Ovary (tissue), 9 donors: ENCODE measurements around the gene TREM2. TPM values are rescaled to one million over a fixed set of nuclear protein-coding genes. Genes with fewer than 3 reads are reported as not detected.
"Not testable (repeated sequence)": the region's sequence is repeated elsewhere in the genome, so short reads cannot be mapped to it uniquely, and the experiment has no call there.

Experiments
- DNase-seq, 5 donors: peaks; one replicate each; pipeline ENCODE4 v3.0.0-alpha.2; 2019 to 2020
- H3K27ac ChIP-seq, 2 donors: fragments of 200-600 bp; one replicate each; pipeline versions ENCODE4 v1.5.1 to v1.8.0; 2019 to 2022
- H3K27me3 ChIP-seq: fragments of 200-600 bp; one replicate; pipeline ENCODE4 v1.8.0; 2022
- H3K36me3 ChIP-seq: fragments of 200-600 bp; sonication (generic); one replicate; pipeline ENCODE4 v1.5.1; 2019
- H3K4me1 ChIP-seq: one replicate; pipeline ENCODE4 v1.8.1; 2013; ENCODE audit warnings: mild to moderate bottlenecking, moderate library complexity; ENCODE audit not compliant: insufficient read depth
- H3K4me3 ChIP-seq: fragments of 200-600 bp; sonication (generic); one replicate; pipeline ENCODE4 v1.5.1; 2017
- H3K9me3 ChIP-seq, 2 donors: fragments of 200-600 bp in 1 of 2; sonication (generic) in 1 of 2; one replicate each; pipeline versions ENCODE4 v1.5.1 to v1.8.1; 2013 to 2019; ENCODE audit warnings: mild to moderate bottlenecking in 1 of 2, moderate library complexity in 1 of 2
- CTCF ChIP-seq, 3 donors: fragments of 450-650 bp in 2 of 3; fragments of 200-600 bp in 1 of 3; IDR thresholded peaks; one replicate each; pipeline versions ENCODE4 v1.5.1 to v1.8.0; 2016 to 2022; ENCODE audit warnings: antibody characterized with exemption in 3 of 3, mild to moderate bottlenecking in 1 of 3
- EP300 ChIP-seq: sonication (generic); formaldehyde crosslinking; IDR thresholded peaks from one replicate; pipeline ENCODE4 v1.6.1; 2017; ENCODE audit warnings: antibody characterized with exemption
- POLR2A ChIP-seq: fragments of 450-650 bp; IDR thresholded peaks from one replicate; pipeline ENCODE4 v1.6.1; 2017; ENCODE audit warnings: antibody characterized with exemption, mild to moderate bottlenecking, moderate library complexity
- WGBS, 3 donors: extraction: QIAGEN DNeasy Blood & Tissue Kit in 1 of 3; methylation state at CpG; one replicate each; pipeline versions ENCODE4 v1.1.5 to v1.1.7; 2013 to 2017; 5-methylcytosine and 5-hydroxymethylcytosine counted together
- intact Hi-C, 4 donors: fragments of 100-400 bp; cut with DNase I; formaldehyde crosslinking; loops; one replicate each; pipeline versions ENCODE4 v1.11.0 to v1.15.1; 2022 to 2023
- polyA plus RNA-seq, 2 donors: library from polyadenylated mRNA; stranded (reverse); fragments of 200-250 nt in 1 of 2; fragments of 350-450 nt in 1 of 2; fragmentation: Illumina TruSeq in 1 of 2; extraction: RNeasy Lipid Tissue Mini Kit (QIAGEN cat#74804) in 1 of 2; gene quantifications; one replicate each; pipeline ENCODE4 v1.2.3, GENCODE V29; 2013 to 2014
- total RNA-seq, 7 donors: library from RNA; depleted of rRNA in 2 of 7; stranded (reverse); fragments of >200 nt in 2 of 7; fragmentation: NEBNext Ultra II Directional in 3 of 7; extraction: Animal tissue kit (Norgen Biotek cat#: 25700) in 3 of 7; gene quantifications; one replicate each; pipeline versions ENCODE4 v1.1.0 to v1.2.4, GENCODE V29; 2016 to 2023
- donor health status: DM: no; HTN: no; CAD: no; lungs with moderate emphysema.
- donor health status: DM: no; HTN: no; CAD: no.
- donor health status: Bipolar disorder and iron deficiency.
- donor health status: DM: yes; HTN: yes; CAD: no.
- donor health status: DM: no; HTN: no; CAD: no.
- donor health status: DM: yes; HTN: yes; CAD: no.

The TREM2 gene
- total and polyA plus RNA-seq, 9 donors, result 2.6 to 12.4 (median 4.1) TPM

- 88 to 100% (median 92%) methylated on average over 1 of the region's 1 CpG for WGBS, 3 donors
These were observed 40.5 kb downstream of the TREM2 start for GRCh38 chr6:41122373-41122772.

GRCh38 chr6:41120058-41120457 is 42.9 kb downstream of the TREM2 start:
- no peaks in the 10 kb centered on the region for H3K4me1 ChIP-seq
- WGBS, 3 donors, result 91 to 99% (median 97%) methylated on average over 1 of the region's 1 CpG
- no peaks in the 10 kb centered on the region for H3K36me3 ChIP-seq
- DNase-seq, result no peak
- intact Hi-C loops, result no loop called here
- TF ChIP-seq EP300, result no peak
- no peaks in the 10 kb centered on the region for H3K9me3 ChIP-seq
- H3K4me3 ChIP-seq, result no peak overlapping the region
- H3K27ac ChIP-seq, result no peak overlapping the region
- no peaks in the 10 kb centered on the region for H3K27me3 ChIP-seq

More at GRCh38 chr6:41122373-41122772, 40.5 kb downstream of the TREM2 start:
- no peak for DNase-seq
- H3K27ac ChIP-seq, result no peak overlapping the region
- TF ChIP-seq POLR2A, result no peak
- TF ChIP-seq EP300, result no peak
- no peak for TF ChIP-seq CTCF (IDR thresholded peaks at IDR 0.05)
- H3K36me3 ChIP-seq, result no peaks in the 10 kb centered on the region
- H3K9me3 ChIP-seq, result no peaks in the 10 kb centered on the region
- intact Hi-C loops, result no loop called here
- no peaks in the 10 kb centered on the region for H3K27me3 ChIP-seq
- H3K4me3 ChIP-seq, result no peak overlapping the region
- no peaks in the 10 kb centered on the region for H3K4me1 ChIP-seq

- Histone ChIP-seq H3K4me1 (no peaks in the 10 kb centered on the region), H3K27ac (no peak overlapping the region), H3K9me3 (no peaks in the 10 kb centered on the region), H3K4me3 (no peak overlapping the region), H3K27me3 (no peaks in the 10 kb centered on the region), H3K36me3 (no peaks in the 10 kb centered on the region)
- no peak for DNase-seq
- intact Hi-C loops, result no loop called here
- TF ChIP-seq CTCF (IDR thresholded peaks at IDR 0.05) (no peak), EP300 (no peak), POLR2A (no peak)
- WGBS, 3 donors, result 63 to 74% (median 65%) methylated on average over 1 of the region's 1 CpG
These were observed 43.4 kb downstream of the TREM2 start for GRCh38 chr6:41119508-41119907.

GRCh38 chr6:41115027-41115426 is 47.9 kb downstream of the TREM2 start:
- H3K27ac ChIP-seq, H3K9me3 ChIP-seq, H3K27me3 ChIP-seq, H3K4me1 ChIP-seq, intact Hi-C loops, DNase-seq, H3K4me3 ChIP-seq, H3K36me3 ChIP-seq: not testable (repeated sequence)
- WGBS, 3 donors, result 90 to 97% (median 95%) methylated on average over 2 of the region's 2 CpGs

- WGBS, 3 donors, result 80 to 87% (median 82%) methylated on average over 3 of the region's 3 CpGs
- no peak for DNase-seq
These were observed 51.9 kb downstream of the TREM2 start for GRCh38 chr6:41111017-41111416.

More at GRCh38 chr6:41111017-41111416, 51.9 kb downstream of the TREM2 start:
- Histone ChIP-seq H3K27ac (no peak overlapping the region), H3K4me3 (no peak overlapping the region), H3K4me1 (no peaks in the 10 kb centered on the region), H3K9me3 (no peaks in the 10 kb centered on the region), H3K36me3 (no peaks in the 10 kb centered on the region), H3K27me3 (no peaks in the 10 kb centered on the region)
- TF ChIP-seq CTCF (IDR thresholded peaks at IDR 0.05) (no peak), POLR2A (no peak), EP300 (no peak)
- intact Hi-C loops, result no loop called here

Other genes with a start within 250 kb of the TREM2 start
- 1 to 10 TPM in 2 of 7 donors, under 1 TPM in 5; 0.69 to 2.1 (median 0.86) TPM for gene UNC5CL, start 123.9 kb downstream of the TREM2 start, total RNA-seq
- gene UNC5CL, start 123.9 kb downstream of the TREM2 start, polyA plus RNA-seq, result under 1 TPM; 0.60 to 0.91 TPM
- gene TSPO2, start 120.6 kb downstream of the TREM2 start, total RNA-seq, result not detected
- not detected for gene TSPO2, start 120.6 kb downstream of the TREM2 start, polyA plus RNA-seq
- not detected for gene APOBEC2, start 109.9 kb downstream of the TREM2 start, total RNA-seq
- gene APOBEC2, start 109.9 kb downstream of the TREM2 start, polyA plus RNA-seq, result under 1 TPM in 1 of 2 donors, not detected in 1; 0.06 TPM
- 10 to 100 TPM; 10.6 to 26.9 (median 19.7) TPM for gene OARD1, start 90.8 kb downstream of the TREM2 start, total RNA-seq
- 10 to 100 TPM; 33.4 to 34.5 TPM for gene OARD1, start 90.8 kb downstream of the TREM2 start, polyA plus RNA-seq
- gene NFYA, start 90.1 kb downstream of the TREM2 start, total RNA-seq, result 10 to 100 TPM in 6 of 7 donors, 1 to 10 TPM in 1; 7.6 to 33.3 (median 20.9) TPM
- 10 to 100 TPM; 14.2 to 20.7 TPM for gene NFYA, start 90.1 kb downstream of the TREM2 start, polyA plus RNA-seq
- gene TREML1, start 8.8 kb downstream of the TREM2 start, total RNA-seq, result 1 to 10 TPM in 1 of 7 donors, under 1 TPM in 1, not detected in 5; 0.31 to 3.8 TPM
- gene TREML1, start 8.8 kb downstream of the TREM2 start, polyA plus RNA-seq, result under 1 TPM; 0.16 to 0.45 TPM
- gene TREML2, start 38.0 kb upstream of the TREM2 start, total RNA-seq, result under 1 TPM in 1 of 7 donors, not detected in 6; 0.10 TPM
- gene TREML2, start 38.0 kb upstream of the TREM2 start, polyA plus RNA-seq, result under 1 TPM in 1 of 2 donors, not detected in 1; 0.08 TPM
- gene TREML4, start 65.2 kb upstream of the TREM2 start, total RNA-seq, result not detected
- gene TREML4, start 65.2 kb upstream of the TREM2 start, polyA plus RNA-seq, result not detected
- gene TREM1, start 123.6 kb upstream of the TREM2 start, total RNA-seq, result 1 to 10 TPM in 3 of 7 donors, under 1 TPM in 4; 0.34 to 2.9 (median 0.87) TPM
- 1 to 10 TPM in 1 of 2 donors, under 1 TPM in 1; 0.36 to 2.4 TPM for gene TREM1, start 123.6 kb upstream of the TREM2 start, polyA plus RNA-seq
- not detected for gene NCR2, start 172.5 kb upstream of the TREM2 start, total RNA-seq
- gene NCR2, start 172.5 kb upstream of the TREM2 start, polyA plus RNA-seq, result not detected